GM12874 (cell line): ENCODE measurements around the gene OSTC.

Source experiments
- TF ChIP-seq, protein P1 (sequence below): IDR thresholded peaks from 2 replicates; pipeline ENCODE4 v1.5.1; 2011; ENCODE audit warnings: low read depth, mild to moderate bottlenecking, control low read depth, low read length, moderate library complexity; ENCODE audit not compliant: insufficient read depth

OSTC gene

DNA sequence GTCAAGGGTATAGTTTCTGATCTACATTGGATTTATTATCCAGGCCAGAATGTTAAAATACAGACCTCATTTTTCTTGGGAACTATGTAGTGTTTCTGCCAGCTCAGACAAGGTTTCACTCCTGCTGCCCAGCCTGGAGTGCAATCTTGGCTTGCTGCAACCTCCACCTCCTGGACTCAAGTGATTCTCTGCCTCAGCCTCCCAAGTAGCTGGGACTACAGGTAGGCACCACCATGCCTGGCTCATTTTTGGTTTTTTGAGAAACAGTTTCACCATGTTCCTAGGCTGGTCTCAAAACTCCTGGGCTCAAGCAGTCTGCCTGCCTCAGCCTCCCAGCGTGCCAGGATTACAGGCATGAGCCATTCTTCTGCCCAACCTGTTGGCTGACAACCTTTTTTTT lies 24.3 kb upstream of the OSTC start:
- TF ChIP-seq, protein P1, sequence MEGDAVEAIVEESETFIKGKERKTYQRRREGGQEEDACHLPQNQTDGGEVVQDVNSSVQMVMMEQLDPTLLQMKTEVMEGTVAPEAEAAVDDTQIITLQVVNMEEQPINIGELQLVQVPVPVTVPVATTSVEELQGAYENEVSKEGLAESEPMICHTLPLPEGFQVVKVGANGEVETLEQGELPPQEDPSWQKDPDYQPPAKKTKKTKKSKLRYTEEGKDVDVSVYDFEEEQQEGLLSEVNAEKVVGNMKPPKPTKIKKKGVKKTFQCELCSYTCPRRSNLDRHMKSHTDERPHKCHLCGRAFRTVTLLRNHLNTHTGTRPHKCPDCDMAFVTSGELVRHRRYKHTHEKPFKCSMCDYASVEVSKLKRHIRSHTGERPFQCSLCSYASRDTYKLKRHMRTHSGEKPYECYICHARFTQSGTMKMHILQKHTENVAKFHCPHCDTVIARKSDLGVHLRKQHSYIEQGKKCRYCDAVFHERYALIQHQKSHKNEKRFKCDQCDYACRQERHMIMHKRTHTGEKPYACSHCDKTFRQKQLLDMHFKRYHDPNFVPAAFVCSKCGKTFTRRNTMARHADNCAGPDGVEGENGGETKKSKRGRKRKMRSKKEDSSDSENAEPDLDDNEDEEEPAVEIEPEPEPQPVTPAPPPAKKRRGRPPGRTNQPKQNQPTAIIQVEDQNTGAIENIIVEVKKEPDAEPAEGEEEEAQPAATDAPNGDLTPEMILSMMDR, result no peak

DNA sequence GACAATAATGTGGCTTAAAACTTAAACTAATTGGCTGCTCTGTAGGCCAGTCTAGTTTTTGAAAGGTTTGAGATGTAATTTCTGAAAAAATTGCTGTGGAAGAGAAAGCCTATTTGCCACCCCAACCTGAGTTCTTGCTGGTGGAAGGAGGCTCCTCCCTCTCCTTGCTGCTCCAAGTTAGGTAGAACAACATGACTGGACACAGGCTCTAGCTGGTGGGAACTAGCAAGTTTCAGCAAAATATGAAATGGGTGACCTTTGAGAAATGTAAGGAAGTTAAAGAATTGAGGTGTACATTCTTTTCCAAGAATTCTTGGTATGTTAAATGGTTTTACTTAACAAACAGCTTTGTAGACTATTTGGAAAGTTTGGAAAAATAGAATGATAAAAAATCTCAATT lies 22.0 kb upstream of the OSTC start:
- TF ChIP-seq, protein P1, result no peak

DNA sequence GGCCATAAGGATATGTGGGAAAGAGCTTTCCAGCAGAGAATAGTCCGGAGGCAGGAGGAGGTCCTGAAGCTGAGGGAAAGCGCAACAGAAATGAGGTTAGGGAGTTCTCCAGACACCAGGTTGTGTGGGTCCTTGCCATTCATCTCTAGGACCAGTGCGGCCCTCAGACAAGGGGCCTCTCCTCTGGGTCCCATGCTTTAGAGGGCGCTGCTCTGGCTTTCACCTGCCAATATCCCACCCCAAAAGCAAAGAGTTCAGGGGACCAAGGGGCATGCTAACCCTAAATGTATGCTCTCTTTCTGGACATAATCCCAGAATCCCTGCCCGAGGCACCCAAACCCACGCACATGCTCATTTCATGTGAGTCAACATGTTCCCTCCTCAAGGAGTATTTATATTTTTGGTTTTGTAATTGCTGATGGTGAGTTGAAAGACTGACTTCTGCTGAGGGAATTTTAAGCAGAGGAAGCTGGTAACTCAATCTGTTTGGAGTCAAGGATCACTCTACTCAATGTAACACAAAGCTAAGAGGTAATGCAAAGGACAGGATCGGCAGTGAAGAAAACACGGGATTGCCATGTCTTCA lies 15.2 kb upstream of the OSTC start:
- TF ChIP-seq, protein P1, result no peak

DNA sequence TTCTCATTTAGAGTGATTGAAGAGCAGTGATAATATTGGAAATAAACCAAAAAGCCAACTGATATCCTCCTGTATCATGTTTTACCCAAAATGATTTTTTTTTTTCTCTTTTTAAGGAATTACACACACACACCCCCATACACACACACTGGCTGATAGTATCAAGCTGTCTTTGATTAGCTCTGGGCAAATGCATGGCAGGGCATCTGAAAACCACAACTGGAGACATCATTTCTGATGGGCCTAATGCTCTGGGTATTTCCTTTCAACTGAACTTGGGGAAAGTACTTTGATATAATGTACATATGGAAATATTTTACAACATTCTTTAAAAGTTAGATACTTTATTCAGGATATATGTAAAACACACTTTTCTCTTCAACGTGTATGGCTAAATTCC lies 14.2 kb upstream of the OSTC start:
- TF ChIP-seq, protein P1, result no peak

DNA sequence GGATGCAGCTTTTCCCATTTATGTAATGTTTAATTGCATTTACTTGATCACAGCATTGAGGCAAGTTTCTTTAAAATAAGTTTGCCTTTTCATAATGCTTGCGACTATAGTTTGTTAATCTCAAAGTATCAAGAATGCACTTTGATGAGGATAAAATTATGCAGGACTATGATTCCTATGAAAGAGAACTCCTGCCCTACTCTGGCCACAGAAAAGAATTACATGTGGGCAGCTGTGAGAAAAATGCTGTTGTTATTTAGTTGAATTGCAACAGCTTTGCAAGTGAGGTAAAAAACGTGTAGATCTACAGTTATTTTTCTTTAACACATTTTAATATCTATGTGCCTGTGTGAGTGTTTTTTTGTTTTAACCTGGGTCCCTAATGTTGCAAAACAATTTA lies 12.5 kb upstream of the OSTC start:
- TF ChIP-seq, protein P1, result no peak

DNA sequence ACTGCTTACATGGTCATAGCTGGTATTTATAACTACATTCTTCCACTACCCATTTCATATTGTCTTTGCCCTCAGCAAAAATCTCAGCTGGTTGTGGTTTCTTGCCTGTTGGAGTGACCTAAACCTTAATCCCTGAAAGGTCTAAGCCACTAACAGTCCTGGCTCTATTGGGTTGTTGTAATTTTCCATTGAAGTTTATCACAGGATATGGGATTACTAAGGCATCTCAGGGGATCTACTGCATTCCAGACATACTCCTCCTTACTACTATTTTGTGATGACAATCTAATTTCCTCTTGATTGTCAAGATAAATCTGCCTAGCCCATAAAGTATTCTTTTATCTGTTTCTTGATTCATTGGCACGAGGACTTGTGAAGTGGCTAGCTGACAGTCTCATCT lies 6.2 kb upstream of the OSTC start:
- TF ChIP-seq, protein P1, result no peak

DNA sequence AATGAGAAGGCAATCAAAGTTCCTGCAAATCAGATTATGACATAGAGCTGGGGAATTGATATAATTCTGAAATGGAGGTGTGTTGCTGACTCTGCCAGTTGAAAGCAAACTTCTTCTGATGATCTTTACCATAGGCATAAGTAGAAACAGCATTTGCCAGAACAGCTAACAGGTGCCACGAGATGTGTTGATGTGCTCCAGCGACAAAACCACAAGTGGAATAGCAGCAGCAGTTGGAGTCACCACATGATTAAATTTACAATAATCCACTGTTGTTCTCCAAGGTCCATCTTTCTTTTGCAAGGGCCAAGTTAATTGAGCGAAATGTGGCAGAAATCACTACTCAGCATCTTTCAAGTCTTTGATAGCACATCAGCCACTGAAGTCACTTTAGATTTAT lies 3.7 kb upstream of the OSTC start:
- TF ChIP-seq, protein P1, result no peak
